Astrocyte of the cerebellum (primary cell): ENCODE measurements around the gene LRRK1.

Experiments
- DNase-seq: peaks from one replicate; pipeline ENCODE4 v3.0.0-alpha.2; 2011; ENCODE audit warnings: low read depth
- H3K4me3 ChIP-seq: 2 replicates; pipeline ENCODE4 v1.5.1; 2011; ENCODE audit warnings: mild to moderate bottlenecking, low read depth, low read length, moderate library complexity
- CTCF ChIP-seq: IDR thresholded peaks from 2 replicates; pipeline ENCODE4 v1.5.1; 2012; ENCODE audit warnings: low read length, low read depth, moderate library complexity, mild to moderate bottlenecking; ENCODE audit errors: missing control alignments
- in situ Hi-C: cut with HindIII; loops from 2 replicates; pipeline ENCODE4 v1.10.0; 2017; ENCODE audit warnings: low sequenced_read_pairs

Gene LRRK1

GRCh38 chr15:101059381-101060341 is 140.5 kb downstream of the LRRK1 start:
- TF ChIP-seq CTCF: no peak
- in situ Hi-C loops: no loop called here

GRCh38 chr15:101060576-101061551 is 141.7 kb downstream of the LRRK1 start:
- in situ Hi-C loops: no loop called here
- DNase-seq: no peak
- TF ChIP-seq CTCF: no peak
- no peak overlapping the region for H3K4me3 ChIP-seq

More at GRCh38 chr15:101059381-101060341, 140.5 kb downstream of the LRRK1 start:
- no peak overlapping the region for H3K4me3 ChIP-seq
- no peak for DNase-seq

GRCh38 chr15:101062063-101062462 is 142.9 kb downstream of the LRRK1 start:
- DNase-seq: no peak
- no peak overlapping the region for H3K4me3 ChIP-seq
- in situ Hi-C loops: no loop called here
- no peak for TF ChIP-seq CTCF

- TF ChIP-seq CTCF: no peak
- H3K4me3 ChIP-seq: no peak overlapping the region
- in situ Hi-C loops: no loop called here
- DNase-seq: no peak
Observed at GRCh38 chr15:101062471-101063171, 143.5 kb downstream of the LRRK1 start.

- no peak overlapping the region for H3K4me3 ChIP-seq
- in situ Hi-C loops: no loop called here
- no peak for DNase-seq
- TF ChIP-seq CTCF: no peak
Observed at GRCh38 chr15:101063212-101063611, 144.1 kb downstream of the LRRK1 start.
